ENCODE data around the gene KIF21B.
"Not testable (repeated sequence)": the region's sequence is repeated elsewhere in the genome, so short reads cannot be mapped to it uniquely, and the experiment has no call there.

KIF21B gene

DNA sequence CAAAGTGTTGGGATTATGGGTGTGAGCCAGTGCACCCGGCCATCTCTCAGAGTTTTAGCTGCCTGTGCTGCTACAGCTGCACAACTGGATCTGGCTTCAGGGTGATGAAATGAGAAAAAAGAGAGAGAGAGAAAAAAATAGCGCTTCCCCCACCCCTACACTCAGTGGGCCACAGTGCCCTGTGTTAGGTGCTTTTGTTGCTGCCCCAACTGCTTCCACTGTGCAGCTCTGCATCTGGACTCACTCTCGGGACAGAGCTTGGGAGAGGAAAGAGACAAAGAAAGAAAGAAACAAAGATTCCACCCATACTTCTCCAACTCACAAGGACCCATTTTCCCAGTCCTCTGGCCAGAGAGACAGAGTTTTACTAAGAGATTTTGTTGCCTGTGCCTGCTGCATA is 78.4 kb downstream of the KIF21B start:
- no peak for DNase-seq (ENCODE audit: low read depth, low spot score)

DNA sequence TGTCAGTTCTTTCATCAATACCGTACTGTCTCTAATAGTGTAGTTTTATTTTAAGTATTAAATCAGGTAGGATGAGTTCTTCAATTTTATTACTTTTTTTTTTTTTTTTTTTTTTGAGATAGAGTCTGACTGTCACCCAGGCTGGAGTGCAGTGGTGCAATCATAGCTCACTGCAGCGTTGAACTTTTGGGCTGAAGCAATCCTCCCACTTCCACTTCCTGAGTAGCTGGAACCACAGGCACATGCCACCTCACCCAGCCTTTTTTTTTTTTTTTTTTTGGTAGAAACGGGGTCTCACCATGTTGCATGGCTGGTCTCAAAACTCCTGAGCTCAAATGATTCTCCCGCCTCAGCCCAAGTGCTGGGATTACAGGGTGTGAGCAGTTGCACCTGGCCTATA is 84.6 kb downstream of the KIF21B start:
- DNase-seq (ENCODE audit: low read depth, low spot score) = no peak

DNA sequence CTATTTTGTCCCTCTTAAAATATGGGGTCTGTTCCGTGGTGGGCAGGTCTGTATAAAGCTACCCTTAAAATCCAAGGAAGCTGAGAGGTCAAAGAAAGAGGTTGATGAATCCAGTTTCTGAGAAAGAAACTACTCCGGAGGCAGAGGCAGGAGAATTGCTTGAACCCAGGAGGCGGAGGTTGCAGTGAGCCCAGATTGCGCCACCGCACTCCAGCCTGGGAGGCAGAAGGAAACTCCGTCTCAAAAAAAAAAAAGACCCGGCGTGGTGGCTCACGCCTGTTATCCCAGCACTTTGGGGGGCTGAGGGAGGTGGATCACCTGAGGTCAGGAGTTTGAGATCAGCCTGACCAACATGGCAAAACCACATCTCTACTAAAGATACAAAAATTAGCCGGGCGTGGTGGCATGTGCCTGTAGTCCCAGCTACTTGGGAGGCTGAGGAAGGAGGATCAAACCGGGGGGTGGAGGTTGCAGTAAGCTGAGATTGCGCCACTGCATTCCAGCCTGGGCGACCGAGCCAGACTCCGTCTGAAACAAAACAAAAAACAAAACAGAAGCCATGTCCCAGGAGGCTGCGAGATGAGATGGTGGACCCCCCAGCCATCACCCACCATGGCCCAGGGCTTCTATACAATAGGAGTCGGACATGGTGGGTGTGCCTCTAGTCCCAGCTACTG is 88.1 kb downstream of the KIF21B start:
- DNase-seq (ENCODE audit: low read depth, low spot score) = not testable (repeated sequence)

DNA sequence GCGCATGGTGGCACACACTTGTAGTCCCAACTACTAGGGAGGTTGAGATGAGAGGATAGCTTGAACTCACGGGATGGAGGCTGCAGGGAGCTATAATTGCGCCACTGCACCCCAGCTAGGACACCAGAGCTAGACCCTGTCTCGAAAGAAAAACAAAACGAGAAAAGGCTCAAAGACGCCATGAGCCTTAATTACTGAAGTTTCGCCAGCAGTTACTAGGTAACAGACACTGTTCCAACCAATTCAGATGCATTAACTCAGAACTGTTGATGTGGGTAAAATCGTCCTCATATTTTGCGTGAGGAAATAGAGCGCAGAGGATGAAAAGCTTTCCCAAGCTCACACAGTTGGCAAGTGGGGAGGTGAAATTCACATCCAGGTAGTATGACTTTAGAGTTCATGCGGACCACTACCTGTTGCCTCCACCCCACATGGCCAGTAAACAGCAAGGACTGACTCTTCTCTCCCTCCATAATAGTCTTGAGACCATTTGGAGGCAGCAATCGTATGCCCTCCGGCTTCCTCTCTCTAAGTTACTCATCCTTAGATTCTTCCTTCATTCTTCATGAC is 88.8 kb downstream of the KIF21B start:
- no peak for DNase-seq (ENCODE audit: low read depth, low spot score)

DNA sequence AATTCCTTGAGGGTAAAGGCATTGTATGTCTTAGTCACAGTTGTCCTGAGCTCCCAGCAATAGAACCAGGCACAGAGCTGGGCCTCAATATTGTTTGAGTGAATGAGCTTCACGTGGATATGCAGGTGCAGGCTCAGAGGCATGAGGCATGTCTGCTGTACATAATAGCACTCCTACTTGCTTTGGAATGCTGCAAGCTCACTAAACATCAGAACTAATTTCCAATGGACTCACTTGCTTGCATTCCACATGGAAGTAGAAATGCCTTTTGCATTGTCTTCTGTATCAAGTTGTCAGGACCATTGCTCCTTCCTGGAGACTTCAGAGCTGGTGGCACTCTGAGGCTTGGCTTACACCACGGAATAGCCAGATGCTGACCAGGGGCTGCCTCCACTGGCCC is 91.7 kb downstream of the KIF21B start:
- DNase-seq (ENCODE audit: low read depth, low spot score) = no peak

DNA sequence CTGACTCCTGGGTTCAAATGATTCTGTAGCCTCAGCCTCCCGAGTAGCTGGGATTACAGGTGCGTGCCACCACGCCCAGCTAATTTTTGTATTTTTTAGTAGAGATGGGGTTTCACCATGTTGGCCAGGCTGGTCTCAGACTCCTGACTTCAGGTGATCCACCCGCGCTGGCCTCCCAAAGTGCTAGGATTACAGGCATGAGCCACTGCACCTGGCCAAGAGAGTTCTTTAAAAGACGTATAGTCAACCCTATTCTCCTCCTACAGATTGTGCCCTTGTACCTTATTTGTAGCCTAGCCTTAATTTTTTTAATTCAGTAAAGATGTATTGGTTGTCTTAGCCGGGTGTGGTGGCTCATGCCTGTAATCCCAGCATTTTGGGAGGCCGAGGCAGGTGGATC is 93.2 kb downstream of the KIF21B start:
- DNase-seq (ENCODE audit: low read depth, low spot score) = not testable (repeated sequence)

DNA sequence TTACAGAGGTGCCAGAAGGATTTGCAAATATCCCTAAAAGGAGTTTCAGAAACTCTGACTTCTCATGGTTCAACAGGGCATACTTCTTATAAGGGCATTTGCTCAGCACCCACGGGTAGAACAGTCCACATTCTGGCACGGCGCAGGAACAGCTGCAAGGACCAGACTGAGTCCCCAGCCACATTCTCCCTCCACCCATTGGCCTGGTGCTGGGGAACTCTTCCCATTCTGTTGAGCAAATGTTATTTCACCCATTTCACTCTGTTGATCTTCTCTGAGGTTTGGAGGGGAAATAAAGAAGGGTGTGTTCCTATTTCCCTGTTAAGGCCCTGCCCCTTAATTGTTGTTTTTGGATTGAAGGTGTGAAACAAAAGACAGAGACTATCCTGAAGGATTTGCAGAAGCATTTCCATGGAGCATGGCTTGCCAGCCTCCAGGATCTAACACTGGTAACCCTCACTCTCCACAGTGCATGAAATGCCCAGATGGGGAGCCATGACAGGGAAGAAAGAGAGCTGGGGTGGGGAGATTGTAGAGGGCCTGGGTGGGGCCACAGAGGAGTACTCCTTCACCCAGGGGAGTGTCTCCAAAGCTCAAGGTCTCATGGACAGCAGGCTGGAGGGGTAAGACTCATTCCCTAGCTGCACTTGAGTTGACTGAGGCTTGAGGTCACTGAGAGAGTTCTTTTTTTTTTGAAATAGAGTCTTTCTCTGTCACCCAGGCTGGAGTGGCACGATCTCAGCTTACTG is 93.8 kb downstream of the KIF21B start:
- DNase-seq (ENCODE audit: low read depth, low spot score) = no peak

DNA sequence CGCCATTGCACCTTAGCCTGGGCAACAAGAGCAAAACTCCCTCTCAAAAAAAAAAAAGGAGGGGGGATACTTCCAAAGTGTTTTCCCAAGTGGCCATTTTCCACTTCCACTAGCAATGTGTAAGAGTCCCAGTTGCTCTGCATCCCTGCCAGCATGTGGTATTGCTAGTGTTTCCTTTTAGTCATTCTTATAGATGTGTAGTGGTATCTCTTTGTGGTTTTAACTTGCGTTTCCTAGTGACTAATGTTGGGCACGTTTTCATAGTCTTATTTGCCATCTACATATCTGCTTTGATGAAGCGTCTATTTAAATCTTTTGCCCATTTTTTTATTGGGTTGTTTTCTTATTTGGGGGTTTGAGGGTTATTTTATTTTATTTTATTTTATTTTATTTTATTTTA is 97.7 kb downstream of the KIF21B start:
- DNase-seq (ENCODE audit: low read depth, low spot score) = no peak

DNA sequence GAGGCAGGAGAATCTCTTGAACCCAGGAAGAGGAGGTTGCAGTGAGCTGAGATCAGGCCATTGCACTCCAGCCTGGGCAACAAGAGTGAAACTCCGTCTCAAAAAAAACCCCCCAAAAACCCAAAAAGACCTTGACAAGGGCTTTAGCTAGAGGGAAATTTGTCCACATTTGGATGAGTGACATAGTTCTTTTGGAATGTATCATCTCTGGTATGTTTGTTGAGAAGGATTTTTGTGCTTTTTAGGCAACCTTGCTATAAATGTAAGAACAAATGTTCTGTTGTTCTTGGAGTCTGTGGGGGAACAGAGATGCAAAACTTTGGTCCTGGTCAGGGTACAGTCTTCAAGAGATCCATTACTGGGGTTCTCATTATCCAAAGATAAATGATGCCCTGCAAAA is 99.9 kb downstream of the KIF21B start:
- DNase-seq (ENCODE audit: low read depth, low spot score) = no peak

DNA sequence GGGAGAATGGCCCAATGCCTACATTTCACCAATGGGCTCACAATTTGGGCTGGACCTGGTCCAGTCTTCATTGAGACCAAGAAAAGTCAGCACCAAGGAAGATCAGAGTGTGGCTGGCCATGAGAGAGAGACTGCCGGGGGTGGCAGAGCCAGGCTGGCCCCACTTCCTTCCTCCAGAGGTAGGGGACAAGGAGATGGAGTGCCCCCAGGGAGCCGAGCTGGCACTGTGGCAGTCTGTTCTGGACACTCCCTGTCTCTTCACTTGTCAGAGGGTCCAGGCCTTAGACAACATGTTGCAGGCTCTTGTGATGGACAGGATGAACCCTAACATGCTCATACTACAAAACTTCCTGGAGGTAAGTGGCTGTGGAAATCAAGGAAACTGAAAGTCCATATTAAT is 101.1 kb downstream of the KIF21B start:
- no peak for DNase-seq (ENCODE audit: low read depth, low spot score)

DNA sequence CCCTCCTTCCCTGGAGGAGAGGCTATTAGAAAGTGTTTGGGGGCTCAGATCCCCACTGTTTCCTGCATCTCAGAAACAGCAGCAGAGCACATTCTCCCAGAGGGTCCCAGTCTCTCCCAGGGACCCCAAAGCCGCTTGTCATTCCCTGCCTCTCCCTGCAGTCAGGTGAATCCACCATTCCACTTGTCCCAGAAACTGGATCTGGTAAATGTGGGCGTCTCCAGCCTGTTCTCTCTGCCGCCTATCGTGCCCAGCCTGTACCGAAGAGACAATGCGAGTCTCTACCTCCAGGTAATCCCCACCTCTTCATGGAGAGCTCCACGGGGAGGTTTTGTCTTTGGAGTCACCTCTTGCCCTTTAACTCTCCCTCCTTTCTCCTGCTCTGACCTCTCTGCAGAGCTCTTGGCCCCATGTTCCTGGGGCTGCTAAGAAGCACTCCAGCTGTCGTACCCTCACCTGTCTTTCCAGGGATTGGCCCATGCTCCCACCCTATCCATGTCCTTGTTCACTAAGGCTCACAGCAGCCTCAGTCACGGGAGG is 101.9 kb downstream of the KIF21B start:
- DNase-seq (ENCODE audit: low read depth, low spot score) = no peak
